Retina (tissue), 1 donor: ENCODE measurements around the gene OMA1.
"Not testable (repeated sequence)": the region's sequence is repeated elsewhere in the genome, so short reads cannot be mapped to it uniquely, and the experiment has no call there.

Experiments
- DNase-seq: peaks from one replicate; pipeline ENCODE4 v3.0.0-alpha.2; 2016

OMA1 gene

GRCh38 chr1:58573705-58574591 lies 27.4 kb upstream of the OMA1 start:
- DNase-seq: no peak

GRCh38 chr1:58573138-58573537 lies 26.6 kb upstream of the OMA1 start:
- no peak for DNase-seq

- no peak for DNase-seq
Observed at GRCh38 chr1:58572690-58573089, 26.2 kb upstream of the OMA1 start.

GRCh38 chr1:58571616-58572015 lies 25.1 kb upstream of the OMA1 start:
- no peak for DNase-seq

GRCh38 chr1:58570817-58571216 lies 24.3 kb upstream of the OMA1 start:
- DNase-seq: no peak

GRCh38 chr1:58570094-58570493 lies 23.6 kb upstream of the OMA1 start:
- DNase-seq: no peak

GRCh38 chr1:58568911-58569310 lies 22.4 kb upstream of the OMA1 start:
- DNase-seq: no peak

GRCh38 chr1:58568271-58568860 lies 21.8 kb upstream of the OMA1 start:
- DNase-seq: no peak

GRCh38 chr1:58566339-58566738 lies 19.8 kb upstream of the OMA1 start:
- no peak for DNase-seq

- not testable (repeated sequence) for DNase-seq
Observed at GRCh38 chr1:58563715-58564114, 17.2 kb upstream of the OMA1 start.

- no peak for DNase-seq
Observed at GRCh38 chr1:58561633-58562032, 15.1 kb upstream of the OMA1 start.

- DNase-seq: no peak
Observed at GRCh38 chr1:58555393-58555792, 8.9 kb upstream of the OMA1 start.

- no peak for DNase-seq
Observed at GRCh38 chr1:58551186-58552140, 4.9 kb upstream of the OMA1 start.

GRCh38 chr1:58549291-58549690 lies 2.8 kb upstream of the OMA1 start:
- DNase-seq: not testable (repeated sequence)

- no peak for DNase-seq
Observed at GRCh38 chr1:58548371-58548770, 1.8 kb upstream of the OMA1 start.

GRCh38 chr1:58545591-58546519 lies 671 bp downstream of the OMA1 start:
- DNase-seq: peak; percentile 80

- no peak for DNase-seq
Observed at GRCh38 chr1:58543260-58543659, 3.3 kb downstream of the OMA1 start.

GRCh38 chr1:58539553-58539952 lies 7.0 kb downstream of the OMA1 start:
- DNase-seq: no peak

GRCh38 chr1:58538821-58539220 lies 7.7 kb downstream of the OMA1 start:
- no peak for DNase-seq

GRCh38 chr1:58531842-58532241 lies 14.7 kb downstream of the OMA1 start:
- not testable (repeated sequence) for DNase-seq

GRCh38 chr1:58529284-58529683 lies 17.2 kb downstream of the OMA1 start:
- no peak for DNase-seq

- DNase-seq: no peak
Observed at GRCh38 chr1:58528518-58528917, 18.0 kb downstream of the OMA1 start.
